SKM-1 (cell line): Measurements from ENCODE around the gene FMNL1.
A peak's percentile ranks its signal among the peaks of the same experiment; 100 is the strongest.

Experiments used
- DNase-seq: peaks from one replicate; lab custom pipeline; 2025; ENCODE audit not compliant: unreplicated experiment; lab: John Stamatoyannopoulos, UW

Gene FMNL1, protein sequence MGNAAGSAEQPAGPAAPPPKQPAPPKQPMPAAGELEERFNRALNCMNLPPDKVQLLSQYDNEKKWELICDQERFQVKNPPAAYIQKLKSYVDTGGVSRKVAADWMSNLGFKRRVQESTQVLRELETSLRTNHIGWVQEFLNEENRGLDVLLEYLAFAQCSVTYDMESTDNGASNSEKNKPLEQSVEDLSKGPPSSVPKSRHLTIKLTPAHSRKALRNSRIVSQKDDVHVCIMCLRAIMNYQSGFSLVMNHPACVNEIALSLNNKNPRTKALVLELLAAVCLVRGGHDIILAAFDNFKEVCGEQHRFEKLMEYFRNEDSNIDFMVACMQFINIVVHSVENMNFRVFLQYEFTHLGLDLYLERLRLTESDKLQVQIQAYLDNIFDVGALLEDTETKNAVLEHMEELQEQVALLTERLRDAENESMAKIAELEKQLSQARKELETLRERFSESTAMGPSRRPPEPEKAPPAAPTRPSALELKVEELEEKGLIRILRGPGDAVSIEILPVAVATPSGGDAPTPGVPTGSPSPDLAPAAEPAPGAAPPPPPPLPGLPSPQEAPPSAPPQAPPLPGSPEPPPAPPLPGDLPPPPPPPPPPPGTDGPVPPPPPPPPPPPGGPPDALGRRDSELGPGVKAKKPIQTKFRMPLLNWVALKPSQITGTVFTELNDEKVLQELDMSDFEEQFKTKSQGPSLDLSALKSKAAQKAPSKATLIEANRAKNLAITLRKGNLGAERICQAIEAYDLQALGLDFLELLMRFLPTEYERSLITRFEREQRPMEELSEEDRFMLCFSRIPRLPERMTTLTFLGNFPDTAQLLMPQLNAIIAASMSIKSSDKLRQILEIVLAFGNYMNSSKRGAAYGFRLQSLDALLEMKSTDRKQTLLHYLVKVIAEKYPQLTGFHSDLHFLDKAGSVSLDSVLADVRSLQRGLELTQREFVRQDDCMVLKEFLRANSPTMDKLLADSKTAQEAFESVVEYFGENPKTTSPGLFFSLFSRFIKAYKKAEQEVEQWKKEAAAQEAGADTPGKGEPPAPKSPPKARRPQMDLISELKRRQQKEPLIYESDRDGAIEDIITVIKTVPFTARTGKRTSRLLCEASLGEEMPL

DNA sequence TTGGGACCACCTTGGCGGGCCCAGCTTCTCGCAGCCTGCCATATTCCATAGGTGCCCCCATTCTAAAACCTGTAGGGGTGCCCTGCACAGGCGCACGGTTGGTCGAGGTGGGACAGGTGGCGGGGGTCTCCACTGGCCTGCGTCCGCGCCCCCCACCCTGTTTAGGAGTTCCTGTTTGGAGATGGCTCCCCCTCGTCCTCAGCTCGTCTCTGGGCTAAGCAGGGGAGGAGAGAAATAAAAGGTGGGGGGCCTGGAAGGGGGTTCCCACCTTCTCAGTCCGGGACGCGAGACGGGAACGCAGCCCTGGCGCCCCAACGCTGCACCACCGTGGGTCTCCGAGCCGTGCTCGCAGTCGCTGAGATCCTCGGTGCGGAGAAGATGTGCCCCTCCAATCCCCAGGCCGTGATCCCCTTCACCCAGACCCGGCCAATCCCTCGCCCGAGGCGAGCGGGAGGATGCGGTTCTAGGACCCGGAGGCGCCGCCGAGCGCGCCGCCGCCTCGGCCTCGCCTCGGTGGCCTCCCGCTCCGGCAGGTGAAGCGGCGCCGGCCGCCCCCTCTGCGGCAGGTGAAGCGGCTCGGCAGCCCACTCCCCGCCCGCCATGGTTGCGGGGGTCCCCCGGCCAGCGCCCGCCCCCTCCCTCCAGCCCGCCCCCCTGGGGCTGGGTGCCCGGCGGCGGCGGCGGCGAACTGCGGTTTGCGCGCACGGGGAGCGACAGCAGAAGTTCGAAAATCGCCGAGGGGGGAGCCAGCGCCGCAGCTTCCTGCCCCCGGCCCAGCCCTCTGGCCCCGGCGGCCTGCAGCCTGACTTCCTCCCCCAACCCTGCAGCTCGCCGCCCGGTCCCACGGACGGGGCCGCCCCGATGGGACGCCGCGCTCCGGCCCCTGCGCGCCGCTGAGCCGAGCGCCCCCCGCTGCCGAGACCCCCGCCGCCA is at the start of gene FMNL1:
FMNL1 (plus strand) TSS at position 805 of the 933 bp plus-strand sequence. CDS start 240 bp downstream, outside the sequence.
- peak; percentile 53 for DNase-seq

DNA sequence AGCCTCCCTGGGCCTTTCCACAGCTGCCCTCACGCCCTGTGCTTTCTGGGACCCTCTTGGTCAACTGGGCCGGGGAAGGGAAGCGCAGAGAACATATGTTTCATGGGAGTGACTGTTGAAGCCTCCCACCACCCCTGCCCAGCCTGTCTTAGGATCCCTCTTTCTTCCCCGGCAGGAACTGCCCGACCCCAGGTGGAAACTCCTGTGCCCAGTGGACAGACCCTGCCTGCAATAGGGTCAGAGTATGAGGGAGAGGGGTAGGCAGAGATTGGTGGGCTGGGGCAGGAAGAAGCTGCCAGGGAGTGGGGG is 49.5 kb upstream of the FMNL1 start:
- DNase-seq = no peak

DNA sequence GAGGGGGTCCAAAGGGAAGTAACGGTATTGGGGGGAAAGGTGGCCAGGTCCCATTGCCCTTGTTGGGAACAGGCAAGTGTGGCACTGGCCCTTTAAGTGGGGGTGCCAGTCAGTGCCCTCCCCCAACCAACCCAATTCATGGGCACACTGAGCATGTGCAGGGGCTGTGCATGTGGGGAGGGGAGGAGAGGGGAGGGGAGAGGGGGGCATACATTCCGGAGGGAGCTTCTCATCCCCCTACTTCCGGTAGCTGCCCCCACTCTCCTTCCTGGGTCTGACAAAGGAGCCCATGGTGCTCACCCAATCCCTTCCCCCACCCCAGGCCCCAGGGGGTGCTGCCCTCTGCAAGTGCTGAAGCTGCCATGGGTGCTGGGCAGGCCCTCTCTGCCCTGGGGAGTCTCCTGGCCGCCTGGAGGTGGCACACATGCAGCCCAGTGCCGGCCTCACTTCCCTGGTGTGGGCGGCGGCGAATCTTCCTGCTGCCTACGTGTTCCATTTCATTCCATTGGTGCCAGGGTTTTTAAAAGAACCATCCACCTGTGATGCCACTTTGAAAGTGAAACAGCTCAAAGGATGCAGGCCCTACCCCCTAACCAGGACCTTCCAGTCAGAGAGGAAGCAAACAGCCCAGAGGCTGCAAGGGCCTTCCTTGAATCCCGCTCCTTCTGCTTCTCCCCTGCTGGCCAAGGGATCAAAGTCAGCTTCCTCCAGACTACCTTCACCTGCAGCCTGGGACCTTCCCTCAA is 49.0 kb upstream of the FMNL1 start:
- no peak for DNase-seq

DNA sequence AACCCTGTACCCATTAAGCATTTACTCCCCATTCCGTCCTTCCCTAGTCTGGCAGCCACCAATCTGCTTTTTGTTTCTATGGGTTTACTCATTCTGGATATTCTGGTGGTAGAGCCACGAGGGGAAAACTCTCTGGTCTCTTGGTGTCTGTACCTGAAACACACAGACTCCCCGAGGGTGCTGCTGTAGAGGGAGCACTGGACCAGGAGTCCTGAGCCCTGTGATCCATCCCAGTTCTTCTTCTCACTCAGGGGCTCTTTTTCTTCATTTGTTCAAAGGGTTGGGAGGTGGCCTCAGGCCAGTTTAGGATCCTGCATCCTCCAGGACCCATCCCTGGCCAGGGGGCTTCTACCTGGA is 45.9 kb upstream of the FMNL1 start:
- no peak for DNase-seq

DNA sequence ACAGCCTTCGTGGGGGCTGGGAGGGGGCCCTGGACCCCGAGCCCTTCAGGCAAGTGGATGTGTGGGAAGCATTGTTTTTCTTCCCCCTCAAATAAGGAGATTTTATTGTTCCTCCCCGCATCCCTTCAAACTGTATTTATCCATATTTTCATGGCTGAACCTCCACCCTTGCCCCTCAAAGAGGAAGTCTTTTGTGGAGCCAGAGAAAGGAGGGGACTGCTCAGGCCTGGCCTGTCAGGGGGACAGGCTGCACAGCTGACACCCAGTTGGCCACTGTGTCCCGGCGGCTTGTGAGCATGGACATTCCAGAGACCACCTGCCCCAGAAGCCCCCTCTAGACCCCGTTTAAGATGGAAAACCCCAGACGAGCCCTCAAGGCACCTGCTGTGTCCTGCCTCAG is 44.1 kb upstream of the FMNL1 start:
- no peak for DNase-seq

DNA sequence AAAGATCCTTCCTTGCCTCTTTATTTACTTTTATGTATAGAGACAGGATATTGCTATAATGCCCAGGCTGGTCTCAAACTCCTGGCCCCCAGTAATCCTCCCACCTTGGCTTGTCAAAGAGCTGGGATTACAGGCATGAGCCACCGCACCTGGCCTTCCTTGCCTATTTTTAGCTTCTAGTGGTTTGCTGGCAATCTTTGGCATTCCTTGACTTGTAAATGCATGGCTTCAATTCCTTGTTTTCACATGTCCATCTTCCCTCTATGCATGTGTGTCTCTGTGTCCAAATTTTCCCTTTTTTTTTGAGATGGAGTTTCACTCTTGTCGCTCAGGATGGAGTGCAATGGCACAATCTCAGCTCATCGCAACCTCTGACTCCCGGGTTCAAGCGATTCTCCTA is 37.5 kb upstream of the FMNL1 start:
- no peak for DNase-seq

DNA sequence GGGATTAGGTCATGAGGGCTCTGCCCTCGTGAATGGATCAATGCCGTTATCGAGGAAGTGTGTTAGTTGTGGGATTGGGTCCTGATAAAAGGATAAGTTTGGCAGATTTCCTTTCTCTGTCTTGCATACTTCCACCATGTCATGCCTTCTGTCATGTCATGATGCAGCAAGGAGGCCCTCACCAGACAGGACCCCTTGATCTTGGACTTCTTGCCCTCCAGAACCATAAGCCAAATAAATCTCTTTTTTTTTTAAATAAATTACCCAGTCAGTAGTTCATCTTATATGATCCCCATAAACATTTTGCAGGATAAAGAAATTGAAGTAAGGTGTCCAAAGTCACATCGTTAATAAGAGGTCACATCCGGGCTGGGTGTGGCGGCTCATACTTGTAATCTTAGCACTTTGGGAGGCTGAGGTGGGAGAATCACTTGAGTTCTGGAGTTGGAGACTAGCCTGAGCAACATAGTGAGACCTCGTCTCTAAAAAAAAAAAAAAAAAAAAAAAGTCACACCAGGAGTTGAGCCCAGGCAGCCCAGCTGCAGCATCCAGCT is 34.8 kb upstream of the FMNL1 start:
- DNase-seq = no peak

DNA sequence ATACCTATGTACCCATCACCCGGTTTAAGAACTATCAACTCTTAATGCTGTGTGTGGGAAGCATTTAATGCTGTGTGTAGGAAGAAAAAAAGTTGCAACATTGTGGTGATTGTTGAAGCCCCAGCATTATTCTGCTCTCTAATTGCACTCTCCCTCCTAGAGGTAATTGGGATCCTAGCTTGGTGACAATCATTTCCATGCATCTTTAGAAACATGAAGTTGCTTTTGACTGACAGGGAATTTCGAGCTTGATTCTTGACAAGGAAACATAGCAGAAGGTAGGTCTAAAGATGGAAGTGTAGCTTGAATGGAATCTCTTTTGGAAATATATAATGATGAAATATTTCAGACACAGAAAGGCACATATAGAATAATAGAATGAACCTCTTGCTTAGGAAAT is 32.7 kb upstream of the FMNL1 start:
- no peak for DNase-seq

DNA sequence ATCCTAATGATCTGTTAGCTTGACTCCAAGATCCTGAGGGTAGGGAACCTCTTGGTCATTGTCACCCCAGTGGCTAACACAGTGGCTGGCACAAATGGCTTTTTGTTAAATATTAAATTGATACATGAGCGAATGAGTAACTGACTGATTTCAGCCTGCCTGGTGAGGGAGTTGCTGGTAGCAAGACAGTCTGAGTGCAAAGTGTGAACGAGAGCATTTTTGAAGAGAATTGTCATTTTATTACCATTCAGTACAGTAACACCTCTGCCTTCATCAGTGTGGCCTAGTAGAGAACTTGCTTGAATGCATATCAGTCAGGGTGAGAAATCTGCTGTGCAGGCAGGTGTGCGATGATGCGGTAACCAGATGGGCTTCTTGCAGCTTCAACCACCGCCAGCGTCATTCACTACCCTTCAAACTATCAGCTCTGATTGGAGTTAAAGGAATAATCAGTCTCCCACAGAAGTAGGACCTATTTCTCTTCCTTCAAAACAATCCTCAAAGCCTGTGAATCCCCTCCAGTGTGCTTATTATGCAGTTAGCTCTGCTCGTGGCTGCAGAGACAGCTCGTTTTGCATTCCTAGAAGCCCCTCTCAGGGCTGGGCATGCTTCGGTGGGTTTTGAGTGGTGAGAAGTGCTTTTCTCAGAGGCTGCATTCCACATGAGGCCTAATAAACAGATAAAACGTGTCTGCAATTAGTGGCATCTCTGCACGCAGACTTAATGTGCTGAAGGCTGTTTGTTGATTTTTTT is 31.0 kb upstream of the FMNL1 start:
- DNase-seq = no peak

DNA sequence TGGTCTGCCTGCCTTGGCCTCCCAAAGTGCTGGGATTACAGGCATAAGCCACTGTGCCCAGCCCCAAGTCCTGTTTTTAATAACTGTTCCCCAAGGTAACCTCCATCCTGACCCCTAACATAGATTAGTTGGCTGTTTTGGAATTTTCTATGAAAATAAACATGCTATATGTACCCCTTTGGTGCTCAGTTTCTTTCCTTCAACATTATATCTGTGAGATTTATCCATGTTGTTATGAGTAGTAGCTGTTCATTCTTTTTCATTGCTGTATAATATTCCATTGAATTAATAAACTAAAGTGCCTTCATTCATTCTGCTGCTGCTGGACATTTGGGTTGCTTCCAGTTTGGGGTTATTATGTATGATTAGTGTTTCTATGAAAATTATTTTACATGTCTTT is 26.3 kb upstream of the FMNL1 start:
- no peak for DNase-seq

DNA sequence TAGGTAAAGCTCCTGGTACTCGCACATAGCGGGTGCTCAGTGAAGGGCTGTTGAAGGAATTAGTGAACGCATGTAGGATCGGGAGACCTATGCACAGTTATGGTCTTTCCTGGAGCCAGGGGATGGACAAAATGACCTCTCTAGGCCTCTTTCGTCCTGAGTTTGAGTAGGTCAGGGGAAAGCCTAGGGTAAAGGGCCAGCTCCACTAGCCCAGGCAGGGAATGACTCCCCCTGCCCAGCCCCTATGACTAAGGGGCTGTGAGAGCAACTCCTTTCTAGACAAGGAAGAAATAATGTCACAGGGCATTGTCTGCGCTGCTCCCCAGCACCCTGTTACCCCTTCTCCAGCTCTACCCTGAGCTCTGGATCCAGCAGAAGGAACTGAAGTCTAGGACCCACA is 24.6 kb upstream of the FMNL1 start:
- DNase-seq = no peak

DNA sequence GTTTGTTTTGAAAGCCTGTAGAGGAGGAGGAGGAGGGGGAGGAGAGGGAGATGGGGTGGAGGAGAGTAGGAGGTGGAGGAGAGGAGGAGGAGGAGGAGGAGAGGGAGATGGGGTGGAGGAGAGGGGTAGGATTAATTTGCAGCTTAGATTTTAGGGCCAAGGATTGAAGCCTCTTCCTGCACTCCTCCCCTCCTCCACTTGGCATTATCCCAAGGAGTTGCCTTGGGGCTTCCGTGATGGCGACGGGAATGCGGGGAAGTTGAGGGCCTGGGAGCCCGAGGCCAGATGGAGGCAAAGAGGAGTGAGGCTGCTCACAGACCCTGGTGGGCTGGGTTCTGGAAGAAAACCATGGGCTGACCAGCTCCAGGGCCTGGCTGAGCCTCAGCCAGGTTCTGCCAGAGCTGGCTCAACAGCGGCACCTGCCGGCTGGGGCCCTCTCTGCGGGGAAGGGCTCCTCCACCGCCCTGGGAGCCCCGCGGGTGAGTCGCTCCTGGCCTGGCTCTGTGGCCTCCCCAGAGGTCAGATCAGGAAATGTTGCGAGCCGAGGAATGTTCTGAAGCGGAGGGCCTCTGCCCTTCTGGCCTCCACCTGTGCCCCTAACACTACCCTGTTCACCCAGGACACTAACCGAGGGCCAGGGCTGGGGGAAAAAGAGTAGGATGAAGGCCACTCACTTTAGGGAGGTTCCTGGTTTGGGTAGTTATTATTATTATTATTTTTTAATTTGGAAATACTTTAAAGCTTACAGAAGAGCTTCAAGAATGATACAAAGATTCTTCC is 23.9 kb upstream of the FMNL1 start:
- peak; percentile 76 for DNase-seq

DNA sequence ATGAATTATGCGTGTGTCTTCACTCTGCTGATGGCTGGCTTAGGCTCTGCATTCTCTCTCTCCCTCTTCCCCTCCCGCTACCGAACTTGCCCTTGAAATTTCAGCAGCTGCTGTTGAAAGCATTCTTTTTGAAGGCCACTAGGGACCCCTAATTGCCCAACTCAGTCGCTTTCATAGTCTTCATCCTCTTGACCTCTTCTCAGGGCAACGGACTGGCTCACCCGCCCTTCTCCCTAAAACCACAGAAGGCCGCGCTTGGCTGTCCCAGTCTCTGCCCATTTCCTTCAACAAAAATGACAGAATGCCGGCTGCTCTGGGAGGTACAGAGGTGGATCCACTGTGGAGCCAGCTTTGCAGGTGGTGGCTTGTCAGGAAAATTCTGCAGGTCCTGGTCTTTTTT is 21.0 kb upstream of the FMNL1 start:
- peak; percentile 97 for DNase-seq

DNA sequence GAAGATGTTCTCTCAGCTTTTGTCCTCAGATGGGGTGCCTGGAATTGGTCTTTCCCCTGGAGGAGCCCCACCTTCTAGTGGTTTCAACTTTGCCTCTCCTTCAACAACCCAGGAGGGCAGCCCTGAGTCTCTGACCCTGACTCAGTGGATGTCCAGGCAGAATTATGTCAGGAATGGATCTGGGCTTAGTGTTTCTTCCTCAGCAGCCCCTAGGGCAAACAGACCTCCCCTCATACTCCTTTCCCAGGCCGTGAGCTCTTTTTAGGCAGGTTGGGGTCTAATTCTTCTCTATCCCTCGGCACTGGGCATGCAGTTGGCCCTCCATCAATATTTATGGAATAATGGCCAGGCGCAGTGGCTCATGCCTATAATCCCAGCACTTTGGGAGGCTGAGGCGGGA is 20.2 kb upstream of the FMNL1 start:
- DNase-seq = no peak

DNA sequence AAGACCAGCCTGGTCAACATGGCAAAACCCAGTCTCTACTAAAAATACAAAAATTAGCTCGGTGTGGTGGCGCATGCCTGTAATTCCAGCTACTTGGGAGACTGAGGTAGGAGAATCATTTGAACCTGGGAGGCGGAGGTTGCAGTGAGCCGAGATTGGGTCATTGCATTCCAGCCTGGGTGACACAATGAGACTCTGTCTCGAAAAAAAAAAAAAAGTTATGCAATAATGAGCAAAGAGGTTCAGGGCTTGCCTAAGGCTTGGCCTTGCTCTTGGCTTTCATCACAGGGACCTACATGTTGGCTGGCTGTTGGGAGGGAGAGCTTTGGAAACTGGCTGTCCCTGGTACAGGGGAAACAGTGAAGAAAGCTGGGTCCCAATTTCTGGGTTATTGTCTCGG is 19.8 kb upstream of the FMNL1 start:
- peak; percentile 91 for DNase-seq

DNA sequence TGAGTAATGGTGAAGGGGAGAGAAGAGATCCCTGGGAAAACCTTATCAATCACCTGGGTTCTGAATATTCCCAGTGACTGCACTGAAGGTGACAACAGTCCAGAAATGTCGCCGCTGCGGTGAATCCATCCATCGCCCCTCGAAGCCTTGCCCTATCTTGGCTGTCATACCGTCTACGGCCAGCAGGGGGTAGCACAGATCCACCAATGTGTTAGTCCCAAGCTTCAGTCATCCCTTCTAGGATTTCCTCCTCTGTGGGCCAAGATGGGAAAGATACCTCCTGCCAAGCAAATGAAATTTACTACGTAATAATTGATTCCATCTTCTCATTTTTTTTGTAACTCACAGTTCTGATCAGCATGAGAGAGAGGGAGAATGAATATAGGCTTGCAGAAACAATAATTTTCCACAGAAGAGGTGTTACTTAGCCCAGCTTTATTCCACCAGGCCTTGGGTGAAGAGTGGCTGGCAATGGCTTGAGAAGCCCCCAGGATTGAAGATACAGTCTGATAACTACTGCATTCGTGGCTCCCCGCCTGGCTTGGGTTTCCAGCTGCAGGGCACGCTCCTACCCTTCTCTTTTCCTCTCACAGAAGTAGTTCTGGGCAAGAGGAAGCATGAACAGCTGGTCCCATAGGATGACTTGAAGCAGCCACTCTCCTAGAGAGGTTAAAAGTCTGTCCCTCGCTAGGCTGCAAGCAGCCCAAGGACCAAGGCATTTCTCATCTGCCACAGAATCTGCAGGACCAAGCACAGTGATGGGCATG is 2.6 kb upstream of the FMNL1 start:
- DNase-seq = peak; percentile 67

DNA sequence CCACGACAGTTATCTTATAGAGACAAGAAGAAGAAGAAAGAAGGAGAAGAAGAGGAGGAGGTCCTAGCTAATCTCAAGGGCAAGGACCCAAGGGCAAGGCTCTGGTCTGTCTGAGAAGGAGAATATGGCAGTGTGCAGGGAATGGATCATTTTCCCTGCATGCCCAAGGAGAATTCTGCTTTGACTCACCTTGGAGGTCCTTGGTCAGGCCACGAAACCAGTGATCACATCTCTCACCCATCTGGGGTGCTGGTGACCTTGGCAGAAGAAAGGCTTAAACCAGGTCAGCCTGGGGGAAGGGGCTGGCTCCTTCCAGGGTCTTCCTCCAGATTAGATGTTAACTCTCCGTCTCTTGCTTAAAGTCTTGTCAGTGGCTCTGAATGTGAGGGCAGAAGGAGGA is 1.6 kb upstream of the FMNL1 start:
- DNase-seq = no peak

DNA sequence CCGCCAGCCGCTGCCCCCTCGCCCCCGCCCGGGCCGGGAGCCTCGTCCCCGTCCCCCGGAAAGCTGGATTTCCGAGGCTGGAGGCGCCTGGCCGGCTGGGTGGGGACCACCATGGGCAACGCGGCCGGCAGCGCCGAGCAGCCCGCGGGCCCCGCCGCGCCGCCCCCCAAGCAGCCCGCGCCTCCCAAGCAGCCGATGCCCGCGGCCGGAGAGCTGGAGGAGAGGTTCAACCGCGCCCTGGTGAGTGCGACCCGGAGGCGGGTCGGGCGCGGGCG is 266 bp downstream of the FMNL1 start:
- no peak for DNase-seq
